ENCODE data around the gene PLCB4. TPM values are rescaled to one million over a fixed set of nuclear protein-coding genes. Genes with fewer than 3 reads are reported as not detected.

The PLCB4 gene
- total RNA-seq, 4 donors from 2014 or later = 17.4 to 264 (median 28.1) TPM

DNA sequence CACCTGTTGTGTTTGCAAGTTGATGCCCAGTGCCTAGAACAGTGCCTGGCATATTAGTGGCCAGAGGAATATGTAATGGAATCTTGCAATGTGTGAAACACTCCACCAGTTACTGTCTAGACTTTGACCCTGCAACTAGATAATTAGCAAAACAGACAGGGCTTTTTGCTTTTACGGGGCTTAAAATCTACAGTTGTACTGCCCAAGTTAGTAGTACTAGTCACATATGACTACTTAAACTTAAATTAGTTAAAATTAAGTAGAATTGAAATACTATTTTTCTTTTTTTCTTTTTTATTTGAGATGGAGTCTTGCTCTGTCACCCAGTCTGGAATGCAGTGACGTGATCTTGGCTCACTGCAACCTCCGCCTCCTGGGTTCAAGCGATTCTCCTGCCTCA lies 44.3 kb upstream of the PLCB4 start:
- H3K27me3 ChIP-seq = no peaks in the 10 kb centered on the region
- no peaks in the 10 kb centered on the region for H3K36me3 ChIP-seq
- H3K9me3 ChIP-seq = no peaks in the 10 kb centered on the region
- DNase-seq = no peak
- intact Hi-C loops (cut with DNase I; ENCODE audit: low total_unique reads) = no loop called here
- no peak overlapping the region for H3K27ac ChIP-seq
- H3K4me1 ChIP-seq = no peaks in the 10 kb centered on the region
- TF ChIP-seq POLR2A (IDR thresholded peaks at IDR 0.05) = no peak
- TF ChIP-seq, protein P1, sequence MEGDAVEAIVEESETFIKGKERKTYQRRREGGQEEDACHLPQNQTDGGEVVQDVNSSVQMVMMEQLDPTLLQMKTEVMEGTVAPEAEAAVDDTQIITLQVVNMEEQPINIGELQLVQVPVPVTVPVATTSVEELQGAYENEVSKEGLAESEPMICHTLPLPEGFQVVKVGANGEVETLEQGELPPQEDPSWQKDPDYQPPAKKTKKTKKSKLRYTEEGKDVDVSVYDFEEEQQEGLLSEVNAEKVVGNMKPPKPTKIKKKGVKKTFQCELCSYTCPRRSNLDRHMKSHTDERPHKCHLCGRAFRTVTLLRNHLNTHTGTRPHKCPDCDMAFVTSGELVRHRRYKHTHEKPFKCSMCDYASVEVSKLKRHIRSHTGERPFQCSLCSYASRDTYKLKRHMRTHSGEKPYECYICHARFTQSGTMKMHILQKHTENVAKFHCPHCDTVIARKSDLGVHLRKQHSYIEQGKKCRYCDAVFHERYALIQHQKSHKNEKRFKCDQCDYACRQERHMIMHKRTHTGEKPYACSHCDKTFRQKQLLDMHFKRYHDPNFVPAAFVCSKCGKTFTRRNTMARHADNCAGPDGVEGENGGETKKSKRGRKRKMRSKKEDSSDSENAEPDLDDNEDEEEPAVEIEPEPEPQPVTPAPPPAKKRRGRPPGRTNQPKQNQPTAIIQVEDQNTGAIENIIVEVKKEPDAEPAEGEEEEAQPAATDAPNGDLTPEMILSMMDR (IDR thresholded peaks at IDR 0.05) = no peak
- no peak overlapping the region for H3K4me3 ChIP-seq

DNA sequence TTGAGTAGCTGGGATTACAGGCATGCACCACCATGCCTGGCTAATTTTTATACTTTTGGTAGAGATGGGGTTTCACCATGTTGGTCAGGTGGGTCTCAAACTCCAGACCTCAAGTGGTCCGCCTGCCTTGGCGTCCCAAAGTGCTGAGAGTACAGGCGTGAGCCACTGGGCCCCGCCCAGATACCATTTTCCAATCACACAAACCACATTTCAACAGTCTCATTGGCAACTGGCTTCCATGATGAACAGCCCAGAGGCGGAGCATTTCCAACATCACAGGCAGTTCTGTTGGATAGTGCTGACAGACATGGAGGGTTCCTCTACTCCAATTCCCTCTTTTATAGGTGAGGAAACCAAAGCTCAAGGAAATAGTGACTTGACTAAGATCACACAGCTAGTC lies 43.9 kb upstream of the PLCB4 start:
- Histone ChIP-seq H3K27me3 (no peaks in the 10 kb centered on the region), H3K4me1 (no peaks in the 10 kb centered on the region), H3K27ac (no peak overlapping the region), H3K9me3 (no peaks in the 10 kb centered on the region), H3K4me3 (no peak overlapping the region), H3K36me3 (no peaks in the 10 kb centered on the region)
- DNase-seq = no peak
- no peak for TF ChIP-seq POLR2A (IDR thresholded peaks at IDR 0.05)
- TF ChIP-seq, protein P1 (IDR thresholded peaks at IDR 0.05) = no peak
- intact Hi-C loops (cut with DNase I; ENCODE audit: low total_unique reads) = no loop called here

DNA sequence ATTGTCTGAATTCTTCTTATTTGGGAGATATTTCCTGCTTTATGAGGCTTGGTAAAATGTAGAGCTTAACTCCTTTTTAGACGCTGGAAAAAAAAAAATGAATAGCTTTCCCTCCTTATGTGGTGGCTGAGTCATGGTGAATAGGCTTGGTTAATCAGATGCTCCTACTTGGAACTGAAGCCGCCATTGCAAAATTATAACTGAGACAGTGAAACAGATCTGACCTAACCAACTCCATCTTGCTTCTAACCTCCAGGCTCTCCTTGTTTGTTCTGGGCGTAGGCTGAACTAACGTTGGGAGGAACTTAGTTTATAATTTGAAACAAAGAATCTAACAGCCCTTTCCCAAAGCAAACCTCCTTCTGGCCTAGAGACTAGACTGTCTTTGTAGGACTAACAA lies 43.2 kb upstream of the PLCB4 start:
- Histone ChIP-seq H3K36me3 (no peaks in the 10 kb centered on the region), H3K27ac (no peak overlapping the region), H3K4me3 (no peak overlapping the region), H3K4me1 (no peaks in the 10 kb centered on the region), H3K27me3 (no peaks in the 10 kb centered on the region), H3K9me3 (no peaks in the 10 kb centered on the region)
- no peak for TF ChIP-seq POLR2A (IDR thresholded peaks at IDR 0.05)
- TF ChIP-seq, protein P1 (IDR thresholded peaks at IDR 0.05) = no peak
- intact Hi-C loops (cut with DNase I; ENCODE audit: low total_unique reads) = no loop called here
- DNase-seq = no peak

DNA sequence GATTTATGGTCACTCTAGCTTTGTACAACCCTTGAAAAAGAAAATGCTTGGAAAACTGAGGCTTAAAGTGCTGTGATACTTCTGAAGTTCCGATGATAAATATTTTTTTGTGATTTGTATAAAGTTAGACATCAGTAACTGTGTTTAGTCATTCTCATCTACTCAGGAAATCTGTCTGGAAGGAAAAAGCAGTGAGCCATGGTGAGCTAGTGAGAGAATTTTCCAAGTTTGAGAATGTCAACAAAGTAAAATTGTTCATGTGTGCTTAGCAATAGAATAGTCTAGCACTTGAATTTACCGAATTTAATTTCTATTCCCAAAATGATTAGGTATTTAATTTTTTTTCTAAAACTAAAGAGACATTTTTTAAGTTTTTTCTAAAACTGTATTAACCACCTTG lies 41.3 kb upstream of the PLCB4 start:
- intact Hi-C loops (cut with DNase I; ENCODE audit: low total_unique reads) = no loop called here
- no peaks in the 10 kb centered on the region for H3K9me3 ChIP-seq
- no peak for DNase-seq
- H3K27ac ChIP-seq = no peak overlapping the region
- TF ChIP-seq, protein P1 (IDR thresholded peaks at IDR 0.05) = no peak
- no peak for TF ChIP-seq POLR2A (IDR thresholded peaks at IDR 0.05)
- no peaks in the 10 kb centered on the region for H3K4me1 ChIP-seq
- H3K36me3 ChIP-seq = no peaks in the 10 kb centered on the region
- H3K27me3 ChIP-seq = no peaks in the 10 kb centered on the region
- no peak overlapping the region for H3K4me3 ChIP-seq

DNA sequence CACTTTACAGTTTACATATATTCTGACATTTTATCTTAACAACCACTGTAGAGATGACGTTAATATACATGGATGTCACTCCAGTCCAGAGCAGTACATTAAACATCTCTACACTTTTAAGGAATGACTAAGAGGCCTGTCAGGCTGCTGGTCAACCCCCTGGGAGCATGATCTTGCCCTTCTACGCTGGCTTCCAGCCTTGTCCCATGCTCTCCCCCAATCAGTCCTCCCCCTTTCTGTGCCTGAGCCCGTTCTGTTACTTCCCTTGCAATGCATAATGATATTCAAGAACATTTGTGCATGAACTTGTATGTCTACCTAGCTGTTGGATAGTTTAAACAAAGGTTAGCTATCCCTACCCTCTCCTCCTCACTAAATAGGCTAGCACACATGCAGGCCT lies 40.5 kb upstream of the PLCB4 start:
- intact Hi-C loops (cut with DNase I; ENCODE audit: low total_unique reads) = no loop called here
- Histone ChIP-seq H3K27ac (no peak overlapping the region), H3K36me3 (no peaks in the 10 kb centered on the region), H3K9me3 (no peaks in the 10 kb centered on the region), H3K4me1 (no peaks in the 10 kb centered on the region), H3K27me3 (no peaks in the 10 kb centered on the region), H3K4me3 (no peak overlapping the region)
- TF ChIP-seq POLR2A (IDR thresholded peaks at IDR 0.05) = no peak
- TF ChIP-seq, protein P1 (IDR thresholded peaks at IDR 0.05) = no peak
- DNase-seq = no peak
